Measurements from ENCODE around the gene SPOP.

DNA sequence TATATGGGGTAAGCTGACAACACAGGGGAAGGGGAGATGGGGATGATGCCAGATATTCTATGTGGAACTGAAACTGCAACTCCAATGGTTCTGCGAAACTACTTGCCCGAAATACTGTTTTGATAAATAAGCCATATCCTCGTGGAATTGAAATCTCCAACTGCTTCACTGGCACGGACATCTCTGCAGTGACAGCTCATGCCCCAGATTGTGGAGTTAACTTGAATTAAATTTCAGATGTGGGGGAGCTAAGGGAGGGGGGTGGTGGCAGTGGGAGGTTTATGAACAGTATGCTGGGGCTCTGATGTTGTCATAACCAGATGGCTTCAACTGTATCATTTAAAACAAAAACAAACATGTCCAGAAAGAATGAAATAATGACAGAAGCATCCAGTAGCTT, 80.5 kb downstream of the SPOP start:
- TF ChIP-seq, protein P1, sequence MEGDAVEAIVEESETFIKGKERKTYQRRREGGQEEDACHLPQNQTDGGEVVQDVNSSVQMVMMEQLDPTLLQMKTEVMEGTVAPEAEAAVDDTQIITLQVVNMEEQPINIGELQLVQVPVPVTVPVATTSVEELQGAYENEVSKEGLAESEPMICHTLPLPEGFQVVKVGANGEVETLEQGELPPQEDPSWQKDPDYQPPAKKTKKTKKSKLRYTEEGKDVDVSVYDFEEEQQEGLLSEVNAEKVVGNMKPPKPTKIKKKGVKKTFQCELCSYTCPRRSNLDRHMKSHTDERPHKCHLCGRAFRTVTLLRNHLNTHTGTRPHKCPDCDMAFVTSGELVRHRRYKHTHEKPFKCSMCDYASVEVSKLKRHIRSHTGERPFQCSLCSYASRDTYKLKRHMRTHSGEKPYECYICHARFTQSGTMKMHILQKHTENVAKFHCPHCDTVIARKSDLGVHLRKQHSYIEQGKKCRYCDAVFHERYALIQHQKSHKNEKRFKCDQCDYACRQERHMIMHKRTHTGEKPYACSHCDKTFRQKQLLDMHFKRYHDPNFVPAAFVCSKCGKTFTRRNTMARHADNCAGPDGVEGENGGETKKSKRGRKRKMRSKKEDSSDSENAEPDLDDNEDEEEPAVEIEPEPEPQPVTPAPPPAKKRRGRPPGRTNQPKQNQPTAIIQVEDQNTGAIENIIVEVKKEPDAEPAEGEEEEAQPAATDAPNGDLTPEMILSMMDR (IDR thresholded peaks at IDR 0.05; ENCODE audit: borderline replicate concordance, extremely low read depth, low read length, poor library complexity, severe bottlenecking), result no peak
- TF ChIP-seq EZH2 (IDR thresholded peaks at IDR 0.05; ENCODE audit: borderline replicate concordance, low read depth, low read length, severe bottlenecking), result no peak
